Heart right ventricle (tissue), 16 donors: ENCODE measurements around the gene KRT82. TPM values are rescaled to one million over a fixed set of nuclear protein-coding genes. Genes with fewer than 3 reads are reported as not detected.
"Not testable (repeated sequence)": the region's sequence is repeated elsewhere in the genome, so short reads cannot be mapped to it uniquely, and the experiment has no call there.

Source experiments
- ATAC-seq, 8 donors: fragments of 200-7000 bp; cut with Tn5 transposase; one replicate each; pipeline ENCODE4 v1.9.1; 2020; ENCODE audit warnings: mild to moderate bottlenecking in 8 of 8, moderate library complexity in 8 of 8, moderate number of reproducible peaks in 1 of 8
- DNase-seq, 2 donors: peaks; one replicate each; pipeline ENCODE4 v3.0.0-alpha.2; 2020
- H3K27ac ChIP-seq, 10 donors: fragments of 200-600 bp; sonication (generic) in 2 of 10; one replicate each; pipeline versions ENCODE4 v1.5.0 to v1.8.0; 2020 to 2022; ENCODE audit warnings: mild to moderate bottlenecking in 3 of 10
- H3K27me3 ChIP-seq, 7 donors: fragments of 200-600 bp; one replicate each; pipeline ENCODE4 v1.8.0; 2021 to 2022; ENCODE audit warnings: mild to moderate bottlenecking in 2 of 7
- H3K36me3 ChIP-seq, 9 donors: fragments of 200-600 bp; sonication (generic) in 1 of 9; one replicate each; pipeline versions ENCODE4 v1.5.0 to v1.8.0; 2020 to 2022; ENCODE audit warnings: mild to moderate bottlenecking in 2 of 9
- H3K4me1 ChIP-seq, 9 donors: fragments of 200-600 bp; sonication (generic) in 1 of 9; one replicate each; pipeline versions ENCODE4 v1.5.0 to v1.8.0; 2020 to 2022; ENCODE audit warnings: mild to moderate bottlenecking in 4 of 9
- H3K4me3 ChIP-seq, 10 donors: fragments of 200-600 bp; sonication (generic) in 2 of 10; one replicate each; pipeline versions ENCODE4 v1.5.0 to v1.8.0; 2020 to 2022; ENCODE audit warnings: mild to moderate bottlenecking in 7 of 10, moderate library complexity in 2 of 10
- H3K9me3 ChIP-seq, 11 donors: fragments of 200-600 bp in 10 of 11; sonication (generic) in 2 of 11; one replicate each; pipeline versions ENCODE4 v1.5.0 to v1.8.0; 2013 to 2022; ENCODE audit warnings: mild to moderate bottlenecking in 2 of 11, control low read depth in 1 of 11, moderate library complexity in 1 of 11
- WGBS, 2 donors: extraction: QIAGEN DNeasy Blood & Tissue Kit; methylation state at CpG; one replicate each; pipeline ENCODE4 v1.1.7; 2013; ENCODE audit warnings: inconsistent platforms in 1 of 2; 5-methylcytosine and 5-hydroxymethylcytosine counted together
- intact Hi-C, 10 donors: fragments of 100-400 bp; cut with DNase I; formaldehyde crosslinking; loops; one replicate each; pipeline versions ENCODE4 v1.11.1 to v1.14.2; 2022
- polyA plus RNA-seq, 2 donors: library from polyadenylated mRNA; stranded (reverse); fragments of 200-250 nt; gene quantifications; one replicate each; pipeline ENCODE4 v1.2.3, GENCODE V29; 2013
- total RNA-seq, 10 donors: library from RNA; stranded (reverse); fragmentation: NEBNext Ultra II Directional in 3 of 10; extraction: Animal tissue kit (Norgen Biotek cat#: 25700) in 3 of 10; gene quantifications; one replicate each; pipeline versions ENCODE4 v1.2.1 to v1.2.4, GENCODE V29; 2021 to 2023
- TF ChIP-seq, protein P1 (sequence below), 9 donors: fragments of 200-600 bp; sonication (generic) in 2 of 9; IDR thresholded peaks; one replicate each; pipeline versions ENCODE4 v1.5.0 to v1.8.0; 2021 to 2022; ENCODE audit warnings: antibody characterized with exemption in 9 of 9, mild to moderate bottlenecking in 5 of 9, moderate library complexity in 1 of 9
- donor health status: Arrhythmogenic right ventricular cardiomyopathy.
- donor health status: ischemic (EF 13 %, LVEDD 7.1; RV severe dilation, severe dysfunction).
- donor health status: healthy with polysubstance abuse.
- donor health status: DM: no; HTN: yes; CAD: no.
- donor health status: DM: no; HTN: no; CAD: no.
- donor health status: ischemic (EF 25% LVEDD 6.9; RV normal size, moderate dysfunction).
- donor health status: ischemic (EF 25% LVEDD 5.7; RV mildly dilated, moderate dysfunction).
- donor health status: healthy.
- donor health status: DM: yes; HTN: yes; CAD: no.
- donor health status: Ischemic cardiomyopathy.
- donor health status: ischemic (EF 35%, LVEDD 5.7; RV mildly dilated, moderate dysfunction).
- donor health status: nonischemic (EF 11% LVEDD 7.7; RV severe dilation, severe dysfunction).
- donor health status: DM: yes; HTN: yes; CAD: no.
- donor health status: PGD.
- donor health status: ischemic (EF 29% LVEDD 5.4; RV normal size, mild dysfunction).
- donor health status: nonischemic (EF 23%, LVEDD 6.1; RV moderate dilation, normal function).

KRT82 gene
- total and polyA plus RNA-seq, 12 donors, result not detected

DNA sequence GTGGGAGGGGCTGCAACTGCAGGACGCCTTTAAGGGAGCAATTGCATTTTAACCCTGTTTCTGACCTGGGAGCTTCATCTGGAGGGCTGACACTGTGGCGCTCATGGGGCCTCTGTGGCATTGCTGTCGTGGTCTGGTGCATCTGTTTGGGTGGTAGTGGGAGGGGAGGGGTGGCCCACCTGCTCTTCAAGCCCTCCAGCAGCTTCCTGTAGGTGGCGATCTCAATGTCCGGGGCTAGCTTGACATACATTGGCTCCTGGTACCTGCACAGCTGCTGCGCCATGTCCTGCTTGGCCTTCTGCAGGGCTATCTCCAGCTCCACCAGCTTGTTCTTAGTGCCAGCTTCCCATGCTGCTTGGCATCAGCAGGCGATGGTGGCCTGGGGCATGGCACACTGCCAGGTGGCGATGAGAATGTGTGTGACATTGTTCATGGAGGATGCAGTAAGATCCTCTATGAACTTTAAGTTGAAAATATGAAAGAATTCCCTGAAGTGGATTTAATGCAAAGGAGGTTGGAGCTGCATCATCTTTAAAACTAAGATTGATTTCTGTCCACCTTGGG, 7.7 kb upstream of the KRT82 start:
- H3K4me1 ChIP-seq, result peaks cover 0 to 21% (median 9%) of the 10 kb centered on the region in 9 donors
- no peaks in the 10 kb centered on the region for H3K9me3 ChIP-seq
- no peak for DNase-seq
- no peak for ATAC-seq
- H3K27ac ChIP-seq, result no peak overlapping the region
- H3K36me3 ChIP-seq, result no peaks in the 10 kb centered on the region
- 64 to 65% methylated on average over 8 of the region's 8 CpGs for WGBS, 2 donors
- TF ChIP-seq, protein P1, sequence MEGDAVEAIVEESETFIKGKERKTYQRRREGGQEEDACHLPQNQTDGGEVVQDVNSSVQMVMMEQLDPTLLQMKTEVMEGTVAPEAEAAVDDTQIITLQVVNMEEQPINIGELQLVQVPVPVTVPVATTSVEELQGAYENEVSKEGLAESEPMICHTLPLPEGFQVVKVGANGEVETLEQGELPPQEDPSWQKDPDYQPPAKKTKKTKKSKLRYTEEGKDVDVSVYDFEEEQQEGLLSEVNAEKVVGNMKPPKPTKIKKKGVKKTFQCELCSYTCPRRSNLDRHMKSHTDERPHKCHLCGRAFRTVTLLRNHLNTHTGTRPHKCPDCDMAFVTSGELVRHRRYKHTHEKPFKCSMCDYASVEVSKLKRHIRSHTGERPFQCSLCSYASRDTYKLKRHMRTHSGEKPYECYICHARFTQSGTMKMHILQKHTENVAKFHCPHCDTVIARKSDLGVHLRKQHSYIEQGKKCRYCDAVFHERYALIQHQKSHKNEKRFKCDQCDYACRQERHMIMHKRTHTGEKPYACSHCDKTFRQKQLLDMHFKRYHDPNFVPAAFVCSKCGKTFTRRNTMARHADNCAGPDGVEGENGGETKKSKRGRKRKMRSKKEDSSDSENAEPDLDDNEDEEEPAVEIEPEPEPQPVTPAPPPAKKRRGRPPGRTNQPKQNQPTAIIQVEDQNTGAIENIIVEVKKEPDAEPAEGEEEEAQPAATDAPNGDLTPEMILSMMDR (IDR thresholded peaks at IDR 0.05), result no peak
- intact Hi-C loops, result no loop called here
- H3K27me3 ChIP-seq, result peaks cover 0 to 25% (median 0%) of the 10 kb centered on the region in 7 donors
- H3K4me3 ChIP-seq, result no peak overlapping the region

DNA sequence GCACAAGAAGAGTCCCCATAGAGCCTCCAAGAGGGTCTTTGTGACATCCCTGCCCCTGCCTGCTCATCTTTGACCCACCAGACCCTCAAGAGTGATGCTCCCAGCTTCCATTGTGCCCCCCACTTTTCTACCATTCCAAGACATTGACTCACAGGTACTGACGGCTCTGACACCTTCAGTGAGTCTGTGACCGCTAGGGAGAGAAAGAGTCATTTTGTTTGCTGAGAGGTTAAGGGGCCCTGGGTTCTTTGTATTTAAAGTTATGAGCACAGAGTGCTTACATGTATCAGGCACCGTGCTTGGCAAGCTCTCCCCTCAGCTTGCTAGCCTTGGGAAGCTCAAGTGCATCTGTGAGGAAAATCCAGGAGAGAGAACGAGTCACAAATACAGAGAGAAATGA, 7.1 kb upstream of the KRT82 start:
- Histone ChIP-seq H3K4me1 (peaks cover 0 to 21% (median 9%) of the 10 kb centered on the region in 9 donors), H3K9me3 (no peaks in the 10 kb centered on the region), H3K27me3 (peaks cover 0 to 25% (median 0%) of the 10 kb centered on the region in 7 donors), H3K36me3 (no peaks in the 10 kb centered on the region), H3K4me3 (no peak overlapping the region), H3K27ac (no peak overlapping the region)
- intact Hi-C loops, result no loop called here
- DNase-seq (no peak), ATAC-seq (no peak)
- TF ChIP-seq, protein P1 (IDR thresholded peaks at IDR 0.05), result no peak
- 54 to 63% methylated on average over 4 of the region's 4 CpGs for WGBS, 2 donors

DNA sequence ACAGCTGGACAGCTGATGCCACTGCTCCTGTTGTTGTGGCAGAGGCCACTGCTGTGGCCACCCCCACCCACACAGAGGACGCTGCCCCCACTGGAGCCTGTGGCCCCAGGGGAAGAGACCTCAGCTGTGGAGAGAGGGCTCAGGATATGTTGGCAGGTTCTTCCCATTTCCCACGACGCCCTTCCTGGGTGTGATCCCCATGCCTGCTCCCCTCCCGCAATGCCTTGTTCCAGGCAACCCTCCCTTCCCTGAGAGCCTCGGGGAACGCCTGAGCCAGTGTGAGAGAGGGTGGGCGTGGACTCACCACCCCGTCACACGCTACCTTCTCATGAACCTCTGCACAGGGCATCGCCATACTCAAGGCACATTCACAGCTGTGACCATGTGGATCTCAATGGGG, 5.7 kb upstream of the KRT82 start:
- Histone ChIP-seq H3K4me3 (no peak overlapping the region), H3K27me3 (peaks cover 0 to 31% (median 0%) of the 10 kb centered on the region in 7 donors), H3K27ac (no peak overlapping the region), H3K36me3 (no peaks in the 10 kb centered on the region), H3K9me3 (no peaks in the 10 kb centered on the region), H3K4me1 (peaks cover 0 to 14% (median 9%) of the 10 kb centered on the region in 9 donors)
- TF ChIP-seq, protein P1 (IDR thresholded peaks at IDR 0.05), result no peak
- ATAC-seq (no peak), DNase-seq (no peak)
- WGBS, 2 donors, result 79 to 83% methylated on average over 10 of the region's 10 CpGs
- intact Hi-C loops, result no loop called here

DNA sequence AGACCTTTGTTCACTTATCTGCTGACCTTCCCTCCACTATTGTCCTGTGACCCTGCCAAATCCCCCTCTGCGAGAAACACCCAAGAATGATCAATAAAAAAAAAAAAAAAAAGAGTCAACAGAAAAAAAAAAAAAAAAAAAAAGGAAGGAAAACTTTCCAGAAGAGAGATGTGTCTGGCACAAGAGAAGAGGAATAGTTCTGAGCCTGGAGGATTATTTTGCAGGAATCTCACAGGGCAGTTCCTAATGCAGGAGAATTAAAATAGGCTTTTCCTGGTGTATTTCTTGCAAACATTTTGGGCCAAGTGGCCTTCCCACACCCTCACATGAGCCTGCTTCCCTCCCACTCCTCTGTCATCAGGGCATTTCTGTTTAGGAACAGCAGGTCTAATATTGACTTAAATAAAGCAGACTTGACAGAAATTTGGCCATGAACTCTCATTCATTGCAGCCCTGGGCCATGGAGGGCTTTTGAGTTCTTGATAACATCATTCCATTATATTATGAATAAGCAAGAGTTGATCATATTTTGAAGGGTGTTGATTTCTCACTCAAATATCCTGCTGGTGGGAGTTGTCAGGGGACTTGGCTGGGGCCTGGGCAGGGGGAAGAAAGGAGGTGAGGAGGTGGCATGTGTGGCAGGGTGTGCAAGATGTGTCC, 4.6 kb upstream of the KRT82 start:
- no CpG with 5 or more reads among the region's 1 CpG for WGBS, 2 donors
- H3K36me3 ChIP-seq, intact Hi-C loops, DNase-seq, H3K4me3 ChIP-seq, H3K4me1 ChIP-seq, ATAC-seq, H3K27ac ChIP-seq, H3K9me3 ChIP-seq: not testable (repeated sequence)
- H3K27me3 ChIP-seq, result peaks cover 0 to 33% (median 0%) of the 10 kb centered on the region in 7 donors

DNA sequence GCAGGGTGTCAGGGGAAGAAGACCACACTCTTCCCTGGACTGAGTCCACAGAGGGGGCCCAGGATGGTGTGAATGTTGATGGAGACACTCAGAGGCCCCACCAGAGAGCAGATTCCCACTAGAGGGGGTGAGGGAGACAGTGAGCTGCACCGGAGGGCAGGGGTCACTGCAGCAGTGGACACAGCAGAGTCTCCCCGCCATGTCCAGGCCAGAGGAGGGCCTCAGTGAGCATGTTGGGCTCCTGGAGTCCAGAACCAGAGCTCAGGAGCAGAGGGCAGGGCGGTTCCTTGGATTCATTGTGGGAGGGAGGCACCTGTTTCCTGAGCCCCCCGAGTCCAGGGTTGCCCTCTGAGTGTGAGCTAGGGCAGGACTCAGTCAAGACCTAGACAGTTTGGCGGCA, 1.8 kb upstream of the KRT82 start:
- DNase-seq (no peak), ATAC-seq (no peak)
- no peaks in the 10 kb centered on the region for H3K36me3 ChIP-seq
- H3K27me3 ChIP-seq, result peaks cover 0 to 26% (median 0%) of the 10 kb centered on the region in 7 donors
- no peak overlapping the region for H3K4me3 ChIP-seq
- H3K4me1 ChIP-seq, result no peaks in the 10 kb centered on the region
- WGBS, 2 donors, result 80 to 81% methylated on average over 5 of the region's 5 CpGs
- H3K9me3 ChIP-seq, result no peaks in the 10 kb centered on the region
- no peak overlapping the region for H3K27ac ChIP-seq
- intact Hi-C loops, result no loop called here
- TF ChIP-seq, protein P1 (IDR thresholded peaks at IDR 0.05), result no peak
